ENCODE measurements around the gene SHISAL1. TPM values are rescaled to one million over a fixed set of nuclear protein-coding genes. Genes with fewer than 3 reads are reported as not detected.

Gene SHISAL1
- total RNA-seq, 1 experiment from 2014 or later, result 1.1 TPM

DNA sequence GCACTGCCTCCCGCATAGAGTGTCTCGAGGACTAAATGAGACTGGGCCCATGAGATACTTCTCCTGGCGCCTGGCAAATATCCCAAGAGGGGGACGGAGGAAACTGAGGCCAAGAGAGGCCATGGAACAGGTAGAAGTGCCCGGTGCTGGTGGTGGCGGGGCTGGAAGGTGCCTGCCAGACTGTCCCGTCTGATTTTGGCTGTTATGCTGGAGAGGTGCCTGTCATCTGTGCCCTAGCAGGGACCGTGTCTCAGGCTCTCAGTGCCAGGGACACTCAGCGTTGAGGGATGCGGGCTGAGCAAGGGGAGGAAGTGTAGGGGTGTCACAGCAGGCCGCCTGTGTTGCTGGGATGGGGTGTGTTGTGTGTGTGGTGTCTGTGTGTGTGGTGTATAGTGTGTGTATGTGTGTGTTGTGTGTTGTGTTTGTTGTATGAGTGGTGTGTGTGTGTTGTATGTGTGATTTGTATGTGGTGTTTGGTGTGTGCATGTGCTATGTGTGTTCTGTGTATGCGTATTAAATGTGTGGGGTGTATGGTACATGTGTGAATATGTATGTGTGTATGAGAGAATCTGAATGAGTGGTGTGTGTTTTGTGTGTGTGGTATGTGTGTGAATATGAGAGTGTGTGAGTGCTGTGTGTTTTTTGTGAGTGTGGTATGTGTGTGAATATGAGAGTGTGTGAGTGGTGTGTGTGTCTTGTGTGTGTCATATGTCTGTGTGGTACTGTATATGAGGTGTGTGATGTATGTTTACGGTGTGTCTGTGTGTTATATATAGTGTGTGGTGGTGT lies 21.3 kb upstream of the SHISAL1 start:
- DNase-seq (no peak), ATAC-seq (no peak)
- BruUV-seq (replicated peaks), result no TSS peak
- Histone ChIP-seq H3K36me3 (ENCODE audit: low read depth, low read length) (no peaks in the 10 kb centered on the region), H3K27ac (ENCODE audit: low read length) (no peak overlapping the region), H3F3A (ENCODE audit: low read length, unreplicated experiment) (no peaks in the 10 kb centered on the region), H3K4me3 (ENCODE audit: low read length) (no peak overlapping the region), H3K27me3 (ENCODE audit: low read length) (no peaks in the 10 kb centered on the region), H4K20me1 (ENCODE audit: low read length) (no peaks in the 10 kb centered on the region), H3K4me2 (ENCODE audit: low read length) (no peak overlapping the region), H3K79me2 (ENCODE audit: low read length) (no peaks in the 10 kb centered on the region), H3K9me3 (ENCODE audit: low read length) (no peaks in the 10 kb centered on the region), H3K4me1 (ENCODE audit: insufficient read depth, low read length) (peaks cover 24% of the 10 kb centered on the region; the same call in 1 of the 2 replicates), H2AFZ (ENCODE audit: low read length) (no peak overlapping the region), H3K9me2 (replicated peaks; ENCODE audit: low read length) (no peaks in the 10 kb centered on the region), H3K9ac (ENCODE audit: low read length) (no peak overlapping the region)
- ChIA-PET CTCF (no interaction called here), POLR2A (ENCODE audit: unreplicated experiment) (no interaction called here)
- intact Hi-C loops (cut with micrococcal nuclease), result loop anchor here (10.0 kb wide), 1 partner anchor 291 kb away; no protein-coding TSS in a partner anchor
- TF ChIP-seq EZH2phosphoT487 (IDR thresholded peaks at IDR 0.05; ENCODE audit: borderline replicate concordance, low read length) (no peak), EZH2 (IDR thresholded peaks at IDR 0.05; ENCODE audit: low read length, unreplicated experiment) (no peak)
- TF ChIP-seq, protein P1, sequence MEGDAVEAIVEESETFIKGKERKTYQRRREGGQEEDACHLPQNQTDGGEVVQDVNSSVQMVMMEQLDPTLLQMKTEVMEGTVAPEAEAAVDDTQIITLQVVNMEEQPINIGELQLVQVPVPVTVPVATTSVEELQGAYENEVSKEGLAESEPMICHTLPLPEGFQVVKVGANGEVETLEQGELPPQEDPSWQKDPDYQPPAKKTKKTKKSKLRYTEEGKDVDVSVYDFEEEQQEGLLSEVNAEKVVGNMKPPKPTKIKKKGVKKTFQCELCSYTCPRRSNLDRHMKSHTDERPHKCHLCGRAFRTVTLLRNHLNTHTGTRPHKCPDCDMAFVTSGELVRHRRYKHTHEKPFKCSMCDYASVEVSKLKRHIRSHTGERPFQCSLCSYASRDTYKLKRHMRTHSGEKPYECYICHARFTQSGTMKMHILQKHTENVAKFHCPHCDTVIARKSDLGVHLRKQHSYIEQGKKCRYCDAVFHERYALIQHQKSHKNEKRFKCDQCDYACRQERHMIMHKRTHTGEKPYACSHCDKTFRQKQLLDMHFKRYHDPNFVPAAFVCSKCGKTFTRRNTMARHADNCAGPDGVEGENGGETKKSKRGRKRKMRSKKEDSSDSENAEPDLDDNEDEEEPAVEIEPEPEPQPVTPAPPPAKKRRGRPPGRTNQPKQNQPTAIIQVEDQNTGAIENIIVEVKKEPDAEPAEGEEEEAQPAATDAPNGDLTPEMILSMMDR (conservative IDR thresholded peaks at IDR 0.05; ENCODE audit: low read depth, low read length), result no peak

DNA sequence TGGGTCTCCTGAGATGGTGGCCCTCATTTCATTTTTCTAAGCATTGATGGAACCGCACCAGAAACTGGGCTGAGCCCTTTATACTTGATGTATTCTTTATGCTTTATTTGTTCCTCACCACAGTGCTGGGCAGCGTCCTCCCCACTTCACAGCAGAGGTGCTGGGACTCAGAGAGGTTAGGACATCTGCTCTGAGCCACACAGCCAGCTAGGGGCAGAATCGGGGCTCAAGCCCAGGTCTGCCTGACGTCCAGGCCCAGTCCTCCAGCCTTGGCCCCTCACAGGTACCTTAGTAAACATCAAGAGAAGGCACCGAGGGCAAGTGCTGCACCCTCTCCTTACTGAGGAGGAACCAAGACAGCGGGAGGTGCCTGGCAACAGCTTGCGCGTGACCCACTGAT lies 20.2 kb upstream of the SHISAL1 start:
- ATAC-seq, result no peak
- DNase-seq, result no peak
- Histone ChIP-seq H4K20me1 (ENCODE audit: low read length) (no peaks in the 10 kb centered on the region), H3K79me2 (ENCODE audit: low read length) (no peaks in the 10 kb centered on the region), H2AFZ (ENCODE audit: low read length) (no peak overlapping the region), H3K36me3 (ENCODE audit: low read depth, low read length) (no peaks in the 10 kb centered on the region), H3K9me2 (replicated peaks; ENCODE audit: low read length) (no peaks in the 10 kb centered on the region), H3K9me3 (ENCODE audit: low read length) (no peaks in the 10 kb centered on the region), H3F3A (ENCODE audit: low read length, unreplicated experiment) (no peaks in the 10 kb centered on the region), H3K27ac (ENCODE audit: low read length) (no peak overlapping the region), H3K4me3 (ENCODE audit: low read length) (no peak overlapping the region), H3K9ac (ENCODE audit: low read length) (no peak overlapping the region), H3K4me1 (ENCODE audit: insufficient read depth, low read length) (peaks cover 17% of the 10 kb centered on the region; the same call in 1 of the 2 replicates), H3K4me2 (ENCODE audit: low read length) (no peak overlapping the region), H3K27me3 (ENCODE audit: low read length) (no peaks in the 10 kb centered on the region)
- intact Hi-C loops (cut with micrococcal nuclease), result loop anchor here (10.0 kb wide), 1 partner anchor 292 kb away; no protein-coding TSS in a partner anchor
- TF ChIP-seq EZH2phosphoT487 (IDR thresholded peaks at IDR 0.05; ENCODE audit: borderline replicate concordance, low read length) (no peak), EZH2 (IDR thresholded peaks at IDR 0.05; ENCODE audit: low read length, unreplicated experiment) (no peak)
- TF ChIP-seq, protein P1 (conservative IDR thresholded peaks at IDR 0.05; ENCODE audit: low read depth, low read length), result no peak
- no TSS peak for BruUV-seq (replicated peaks)
- ChIA-PET CTCF (no interaction called here), POLR2A (ENCODE audit: unreplicated experiment) (no interaction called here)

Measured in PC-3 (cell line).